IPS DF 6.9 (cell line): ENCODE results near the gene FDXR.

ENCODE experiments used
- DNase-seq: peaks from one replicate; pipeline ENCODE4 v3.0.0-alpha.2; 2013; ENCODE audit warnings: low read depth, low spot score
- H3K27ac ChIP-seq: one replicate; pipeline ENCODE4 v1.5.1; 2013; ENCODE audit warnings: low read length, control low read depth
- H3K27me3 ChIP-seq: 2 replicates; pipeline ENCODE4 v1.6.1; 2013; ENCODE audit warnings: mild to moderate bottlenecking, low read length; ENCODE audit not compliant: control insufficient read depth, insufficient read depth
- H3K36me3 ChIP-seq: 2 replicates; pipeline ENCODE4 v1.6.1; 2013; ENCODE audit warnings: low read length; ENCODE audit not compliant: control insufficient read depth, insufficient read depth
- H3K4me1 ChIP-seq: 2 replicates; pipeline ENCODE4 v1.6.1; 2013; ENCODE audit warnings: low read length; ENCODE audit not compliant: control insufficient read depth, insufficient read depth
- H3K4me3 ChIP-seq: 2 replicates; pipeline ENCODE4 v1.5.1; 2013; ENCODE audit warnings: mild to moderate bottlenecking, low read length
- H3K9me3 ChIP-seq: 2 replicates; pipeline ENCODE4 v1.6.1; 2013; ENCODE audit warnings: low read length, inconsistent platforms; ENCODE audit not compliant: control insufficient read depth, insufficient read depth
- WGBS: extraction: QIAGEN DNeasy Blood & Tissue Kit; methylation state at CpG from one replicate; pipeline ENCODE4 v1.1.7; 2013; ENCODE audit warnings: mixed read lengths, missing lambda C conversion rate; ENCODE audit not compliant: insufficient read length, insufficient coverage; 5-methylcytosine and 5-hydroxymethylcytosine counted together

Gene FDXR

GRCh38 chr17:74898376-74898946 lies 25.7 kb upstream of the FDXR start:
- no peaks in the 10 kb centered on the region for H3K4me1 ChIP-seq
- no peak overlapping the region for H3K27ac ChIP-seq
- H3K36me3 ChIP-seq: no peaks in the 10 kb centered on the region
- no peak overlapping the region for H3K4me3 ChIP-seq
- no peak for DNase-seq
- no peaks in the 10 kb centered on the region for H3K9me3 ChIP-seq
- peaks cover 8% of the 10 kb centered on the region for H3K27me3 ChIP-seq
- WGBS: no CpG with 5 or more reads among the region's 11 CpGs

GRCh38 chr17:74893936-74894671 lies 21.3 kb upstream of the FDXR start:
- no peak for DNase-seq
- Histone ChIP-seq H3K36me3 (no peaks in the 10 kb centered on the region), H3K4me3 (no peak overlapping the region; the same call in 1 of the 2 replicates), H3K27me3 (peaks cover 20% of the 10 kb centered on the region), H3K27ac (no peak overlapping the region), H3K9me3 (no peaks in the 10 kb centered on the region), H3K4me1 (no peaks in the 10 kb centered on the region)
- WGBS: no CpG with 5 or more reads among the region's 22 CpGs

GRCh38 chr17:74892974-74893911 lies 20.4 kb upstream of the FDXR start, which contains the start of gene FADS6:
FADS6 (minus strand) TSS chr17:74893633; CDS start chr17:74893595, 38 bp downstream.
- H3K4me1 ChIP-seq: peaks cover 3% of the 10 kb centered on the region; the same call in 1 of the 2 replicates
- peak within 1 kb of the TSS; percentile 46 for H3K4me3 ChIP-seq
- no peak within 1 kb of the TSS for H3K27ac ChIP-seq
- H3K27me3 ChIP-seq: peaks cover 20% of the 10 kb centered on the region
- H3K36me3 ChIP-seq: no peaks in the 10 kb centered on the region
- no CpG with 5 or more reads among the region's 86 CpGs for WGBS
- no peak for DNase-seq
- H3K9me3 ChIP-seq: no peaks in the 10 kb centered on the region

GRCh38 chr17:74892013-74892841 lies 19.4 kb upstream of the FDXR start:
- Histone ChIP-seq H3K36me3 (no peaks in the 10 kb centered on the region), H3K4me3 (peak overlapping the region; percentile 46; the same call in 1 of the 2 replicates), H3K9me3 (no peaks in the 10 kb centered on the region), H3K27me3 (peaks cover 20% of the 10 kb centered on the region), H3K4me1 (peaks cover 3% of the 10 kb centered on the region; the same call in 1 of the 2 replicates), H3K27ac (no peak overlapping the region)
- DNase-seq: no peak
- WGBS: no CpG with 5 or more reads among the region's 20 CpGs

- Histone ChIP-seq H3K27ac (no peak overlapping the region), H3K9me3 (no peaks in the 10 kb centered on the region), H3K27me3 (peaks cover 20% of the 10 kb centered on the region), H3K36me3 (no peaks in the 10 kb centered on the region), H3K4me3 (no peak overlapping the region), H3K4me1 (peaks cover 3% of the 10 kb centered on the region; the same call in 1 of the 2 replicates)
- WGBS: no CpG with 5 or more reads among the region's 7 CpGs
- DNase-seq: no peak
Observed at GRCh38 chr17:74890554-74890953, 17.8 kb upstream of the FDXR start.

- WGBS: no CpG with 5 or more reads among the region's 13 CpGs
- Histone ChIP-seq H3K27me3 (peaks cover 12% of the 10 kb centered on the region), H3K27ac (no peak overlapping the region), H3K9me3 (no peaks in the 10 kb centered on the region), H3K4me3 (peak overlapping the region; percentile 5; the same call in 1 of the 2 replicates), H3K36me3 (no peaks in the 10 kb centered on the region), H3K4me1 (peaks cover 3% of the 10 kb centered on the region; the same call in 1 of the 2 replicates)
- no peak for DNase-seq
Observed at GRCh38 chr17:74888469-74888868, 15.7 kb upstream of the FDXR start.

GRCh38 chr17:74883241-74883745 lies 10.5 kb upstream of the FDXR start:
- H3K36me3 ChIP-seq: no peaks in the 10 kb centered on the region
- H3K4me1 ChIP-seq: peaks cover 5% of the 10 kb centered on the region; the same call in 1 of the 2 replicates
- no peak for DNase-seq
- H3K9me3 ChIP-seq: no peaks in the 10 kb centered on the region
- no peak overlapping the region for H3K4me3 ChIP-seq
- no CpG with 5 or more reads among the region's 15 CpGs for WGBS
- no peaks in the 10 kb centered on the region for H3K27me3 ChIP-seq
- no peak overlapping the region for H3K27ac ChIP-seq

- WGBS: no CpG with 5 or more reads among the region's 20 CpGs
- no peaks in the 10 kb centered on the region for H3K36me3 ChIP-seq
- no peak overlapping the region for H3K4me3 ChIP-seq
- no peaks in the 10 kb centered on the region for H3K27me3 ChIP-seq
- no peak overlapping the region for H3K27ac ChIP-seq
- no peaks in the 10 kb centered on the region for H3K9me3 ChIP-seq
- peaks cover 4% of the 10 kb centered on the region; the same call in 1 of the 2 replicates for H3K4me1 ChIP-seq
- no peak for DNase-seq
Observed at GRCh38 chr17:74882517-74883240, 9.9 kb upstream of the FDXR start.

- H3K4me1 ChIP-seq: peaks cover 4% of the 10 kb centered on the region; the same call in 1 of the 2 replicates
- no peak overlapping the region for H3K4me3 ChIP-seq
- no peak overlapping the region for H3K27ac ChIP-seq
- H3K9me3 ChIP-seq: no peaks in the 10 kb centered on the region
- DNase-seq: no peak
- no peaks in the 10 kb centered on the region for H3K27me3 ChIP-seq
- no peaks in the 10 kb centered on the region for H3K36me3 ChIP-seq
- no CpG with 5 or more reads among the region's 11 CpGs for WGBS
Observed at GRCh38 chr17:74881073-74881472, 8.3 kb upstream of the FDXR start.
